ENCODE results near the gene MPPED2. TPM values are rescaled to one million over a fixed set of nuclear protein-coding genes. Genes with fewer than 3 reads are reported as not detected.

The MPPED2 gene
- total RNA-seq, 3 donors from 2014 or later (not counting 1 experiment from before 2014, with no cell fraction given): 0.99 to 4.2 (median 2.5) TPM

DNA sequence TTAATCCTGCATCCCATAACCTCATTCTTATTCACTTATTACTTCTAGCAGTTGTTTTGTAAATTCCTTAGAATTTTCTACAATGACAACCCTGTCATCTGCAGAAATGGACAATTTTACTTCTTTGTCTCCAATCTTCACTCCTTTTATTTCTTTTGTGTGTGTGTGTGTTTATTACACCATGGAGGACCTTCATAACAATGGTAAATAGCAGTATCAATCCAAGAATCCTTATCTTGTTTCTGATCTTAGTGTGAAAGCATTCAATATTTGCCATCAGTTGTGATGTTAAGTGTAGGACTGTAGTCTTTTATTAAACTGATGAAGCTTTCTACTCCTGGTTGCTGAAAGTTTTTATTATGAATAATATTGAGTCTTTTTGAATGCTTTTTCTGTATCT, 109.1 kb downstream of the MPPED2 start:
- peaks cover 3 to 18% of the 10 kb centered on the region in 2 donors for H3K27me3 Mint-ChIP-seq (ENCODE audit: low read depth in 2 of 2)
- no peaks in the 10 kb centered on the region for H3K36me3 ChIP-seq (ENCODE audit: control insufficient read depth, insufficient read depth, low read length)

DNA sequence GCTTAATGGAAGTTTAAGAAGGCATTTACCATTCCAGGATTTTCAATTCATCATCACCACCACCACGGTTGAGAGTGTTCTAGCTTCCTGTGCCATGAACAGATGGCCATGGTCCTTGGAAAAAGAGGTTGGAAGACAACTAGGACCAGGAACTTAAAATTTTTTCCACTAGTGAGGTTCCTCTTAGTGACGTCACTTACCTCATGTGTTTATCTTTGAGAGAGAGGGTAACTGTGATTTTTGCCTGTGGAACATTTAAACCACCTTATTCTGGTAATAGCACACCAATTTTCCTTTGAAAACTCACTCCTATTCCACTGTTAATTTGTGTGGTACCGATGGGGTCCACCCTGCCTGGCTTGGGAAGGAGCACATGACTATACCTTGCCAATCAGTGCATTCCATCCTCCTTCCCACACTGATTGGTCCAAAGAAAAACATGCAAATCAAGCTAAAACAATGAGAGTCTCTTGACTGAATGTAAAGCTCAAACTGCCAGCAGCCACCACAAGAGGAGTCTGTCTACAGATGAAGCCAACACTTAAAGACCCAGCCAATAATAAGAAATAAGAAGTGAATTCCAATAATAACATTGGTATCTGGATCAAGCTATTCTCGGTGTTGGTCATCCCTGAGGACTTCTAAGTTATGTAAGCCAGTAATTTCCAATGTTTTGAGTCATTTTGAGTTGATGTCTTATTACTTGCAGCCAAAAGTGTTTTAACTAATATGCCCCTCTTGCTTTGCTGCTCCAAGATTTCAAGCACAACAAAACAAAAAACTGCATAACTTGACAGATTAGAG, 111.8 kb downstream of the MPPED2 start:
- Mint-ChIP-seq H3K27me3 (ENCODE audit: low read depth in 2 of 2) (peaks cover 3 to 18% of the 10 kb centered on the region in 2 donors), H3K27ac (no peak overlapping the region), H3K9me3 (no peaks in the 10 kb centered on the region), H3K36me3 (no peaks in the 10 kb centered on the region), H3K4me3 (no peak overlapping the region), H3K4me1 (peaks cover 0 to 6% of the 10 kb centered on the region in 2 donors)
- intact Hi-C loops (cut with micrococcal nuclease): no loop called here
- Histone ChIP-seq H3K36me3 (ENCODE audit: control insufficient read depth, insufficient read depth, low read length) (no peaks in the 10 kb centered on the region), H3K4me1 (ENCODE audit: control insufficient read depth, insufficient read depth, low read length) (no peaks in the 10 kb centered on the region), H3K9me3 (ENCODE audit: control insufficient read depth, insufficient read depth, low read length) (no peaks in the 10 kb centered on the region), H3K4me3 (ENCODE audit: low read length) (no peak overlapping the region), H3K27me3 (ENCODE audit: control insufficient read depth, insufficient read depth, low read length) (peaks cover 2% of the 10 kb centered on the region), H3K27ac (ENCODE audit: low read length) (no peak overlapping the region)
- DNase-seq: no peak
- no peak for ATAC-seq
- no peak for TF ChIP-seq CTCF (IDR thresholded peaks at IDR 0.05)
- 90% methylated on average over 1 of the region's 4 CpGs for WGBS (ENCODE audit: insufficient coverage)

More for the DNA sequence above, 109.1 kb downstream of the MPPED2 start:
- H3K27ac ChIP-seq (ENCODE audit: low read length): no peak overlapping the region
- no peak overlapping the region for H3K4me3 ChIP-seq (ENCODE audit: low read length)
- Mint-ChIP-seq H3K9me3 (no peaks in the 10 kb centered on the region), H3K36me3 (no peaks in the 10 kb centered on the region), H3K4me3 (no peak overlapping the region), H3K27ac (no peak overlapping the region), H3K4me1 (peaks cover 0 to 6% of the 10 kb centered on the region in 2 donors)
- H3K9me3 ChIP-seq (ENCODE audit: control insufficient read depth, insufficient read depth, low read length): no peaks in the 10 kb centered on the region
- H3K4me1 ChIP-seq (ENCODE audit: control insufficient read depth, insufficient read depth, low read length): no peaks in the 10 kb centered on the region
- intact Hi-C loops (cut with micrococcal nuclease): no loop called here
- no peak for ATAC-seq
- peaks cover 2% of the 10 kb centered on the region for H3K27me3 ChIP-seq (ENCODE audit: control insufficient read depth, insufficient read depth, low read length)
- no peak for DNase-seq
- TF ChIP-seq CTCF (IDR thresholded peaks at IDR 0.05): no peak

- H3K27ac ChIP-seq (ENCODE audit: low read length): no peak overlapping the region
- DNase-seq (no peak), ATAC-seq (no peak)
- H3K4me3 ChIP-seq (ENCODE audit: low read length): no peak overlapping the region
- no peak overlapping the region for H3K27ac Mint-ChIP-seq
- intact Hi-C loops (cut with micrococcal nuclease): no loop called here
- no peaks in the 10 kb centered on the region for H3K36me3 Mint-ChIP-seq
- H3K4me1 ChIP-seq (ENCODE audit: control insufficient read depth, insufficient read depth, low read length): no peaks in the 10 kb centered on the region
- 77% methylated on average over 2 of the region's 2 CpGs for WGBS (ENCODE audit: insufficient coverage)
- H3K36me3 ChIP-seq (ENCODE audit: control insufficient read depth, insufficient read depth, low read length): no peaks in the 10 kb centered on the region
- H3K27me3 ChIP-seq (ENCODE audit: control insufficient read depth, insufficient read depth, low read length): no peaks in the 10 kb centered on the region
- no peak overlapping the region for H3K4me3 Mint-ChIP-seq
- no peaks in the 10 kb centered on the region for H3K9me3 ChIP-seq (ENCODE audit: control insufficient read depth, insufficient read depth, low read length)
- no peak for TF ChIP-seq CTCF (IDR thresholded peaks at IDR 0.05)
- H3K4me1 Mint-ChIP-seq: no peaks in the 10 kb centered on the region
- H3K9me3 Mint-ChIP-seq: no peaks in the 10 kb centered on the region
- H3K27me3 Mint-ChIP-seq (ENCODE audit: low read depth in 2 of 2): no peaks in the 10 kb centered on the region
Measured at GRCh38 chr11:30471244-30471643, 114.9 kb downstream of the MPPED2 start.

- Histone ChIP-seq H3K36me3 (ENCODE audit: control insufficient read depth, insufficient read depth, low read length) (no peaks in the 10 kb centered on the region), H3K27ac (ENCODE audit: low read length) (no peak overlapping the region), H3K27me3 (ENCODE audit: control insufficient read depth, insufficient read depth, low read length) (no peaks in the 10 kb centered on the region), H3K4me3 (ENCODE audit: low read length) (no peak overlapping the region), H3K4me1 (ENCODE audit: control insufficient read depth, insufficient read depth, low read length) (no peaks in the 10 kb centered on the region), H3K9me3 (ENCODE audit: control insufficient read depth, insufficient read depth, low read length) (no peaks in the 10 kb centered on the region)
- no peak overlapping the region for H3K27ac Mint-ChIP-seq
- no peak overlapping the region for H3K4me3 Mint-ChIP-seq
- no peak for TF ChIP-seq CTCF (IDR thresholded peaks at IDR 0.05)
- H3K4me1 Mint-ChIP-seq: no peaks in the 10 kb centered on the region
- intact Hi-C loops (cut with micrococcal nuclease): no loop called here
- ATAC-seq: no peak
- DNase-seq: no peak
- H3K9me3 Mint-ChIP-seq: no peaks in the 10 kb centered on the region
- H3K27me3 Mint-ChIP-seq (ENCODE audit: low read depth in 2 of 2): no peaks in the 10 kb centered on the region
- H3K36me3 Mint-ChIP-seq: no peaks in the 10 kb centered on the region
- WGBS (ENCODE audit: insufficient coverage): 40% methylated on average over 2 of the region's 2 CpGs
Measured at GRCh38 chr11:30468881-30469280, 117.3 kb downstream of the MPPED2 start.

All from natural killer cell (primary cell).